ENCODE results near the gene BCL2. TPM values are rescaled to one million over a fixed set of nuclear protein-coding genes. Genes with fewer than 3 reads are reported as not detected.
A peak's percentile ranks its signal among the peaks of the same experiment; 100 is the strongest.

Gene BCL2
- total and polyA plus RNA-seq, 3 experiments from 2014 or later: 29.8 to 60.5 (median 58.9) TPM

DNA sequence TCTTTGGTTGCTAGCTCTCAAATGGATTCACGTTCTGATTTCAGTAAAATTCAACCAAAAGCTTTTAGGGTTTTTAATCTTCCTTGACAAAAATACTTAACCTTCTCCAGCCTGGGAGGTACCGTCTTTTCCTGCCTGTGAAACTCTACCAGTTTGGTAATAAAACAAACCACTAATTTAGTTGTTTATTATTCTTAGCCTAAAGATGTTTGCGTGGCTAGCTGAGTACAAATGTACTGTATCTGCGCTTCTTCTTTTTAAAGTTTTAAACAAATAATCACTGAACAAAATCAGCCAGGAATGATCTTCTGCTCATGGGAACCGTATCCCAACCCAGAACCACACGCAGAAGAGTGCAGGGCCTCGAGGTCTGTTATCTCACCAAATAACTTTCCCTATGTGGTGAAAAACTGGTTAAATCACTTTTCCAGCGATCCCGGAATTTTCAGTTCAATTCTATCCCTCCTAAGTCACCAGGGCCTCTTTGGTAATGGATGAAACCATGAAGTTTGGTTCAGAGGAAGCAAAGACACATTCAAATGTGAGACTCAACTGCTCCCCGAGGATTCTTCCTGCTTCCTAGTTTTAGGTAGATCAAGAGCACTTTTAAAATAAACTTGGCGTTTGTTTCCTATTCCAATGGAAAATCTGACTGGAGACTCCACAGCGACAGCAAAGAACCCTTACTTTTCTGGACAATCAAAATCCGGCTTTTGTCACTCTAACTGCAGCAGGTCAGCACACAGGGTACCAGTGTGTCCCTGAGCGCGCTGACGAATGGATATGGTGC is 36.1 kb downstream of the BCL2 start:
- CTCF ChIA-PET: interaction anchor here (6.7 kb wide), 1 partner anchor 35 kb away, joined by 25 read pairs; the partner anchor contains the start of gene BCL2
- peaks cover 29 to 43% (median 41%) of the 10 kb centered on the region in 3 donors for H3K4me1 Mint-ChIP-seq

DNA sequence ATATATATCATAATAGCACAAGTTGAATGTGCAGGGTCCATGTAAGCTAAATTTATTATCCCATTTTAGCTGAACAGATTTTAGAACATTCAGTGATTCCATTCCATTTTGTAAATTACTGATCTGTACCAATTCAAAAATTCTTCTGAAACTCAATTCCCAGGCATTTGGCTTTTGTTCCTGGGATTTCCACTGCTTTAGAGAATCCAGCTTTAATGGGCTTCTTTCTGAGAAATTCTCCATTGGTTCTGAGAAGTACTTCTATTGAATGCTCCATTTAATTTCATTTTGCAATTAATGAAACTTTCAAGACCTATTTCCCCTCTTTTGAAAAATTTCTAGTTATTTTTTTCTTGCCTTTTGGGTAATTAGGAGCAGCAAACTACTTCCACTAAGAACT is 36.8 kb downstream of the BCL2 start:
- Mint-ChIP-seq H3K4me1 (peaks cover 36 to 50% (median 48%) of the 10 kb centered on the region in 3 donors), H3K27ac (no peak overlapping the region), H3K4me3 (no peak overlapping the region), H3K36me3 (peaks cover 16 to 47% (median 17%) of the 10 kb centered on the region in 3 donors), H3K27me3 (no peaks in the 10 kb centered on the region), H3K9me3 (no peaks in the 10 kb centered on the region)
- Histone ChIP-seq H3K9me3 (ENCODE audit: low read length) (no peaks in the 10 kb centered on the region), H3K27ac (ENCODE audit: low read depth, low read length) (no peak overlapping the region), H3K36me3 (ENCODE audit: insufficient read depth, low read length) (peaks cover 10% of the 10 kb centered on the region), H3K4me3 (ENCODE audit: low read length) (no peak overlapping the region), H3K27me3 (ENCODE audit: insufficient read depth, low read length, poor library complexity, severe bottlenecking) (no peaks in the 10 kb centered on the region), H3K4me1 (ENCODE audit: insufficient read depth, low read length) (peaks cover 67% of the 10 kb centered on the region)
- CTCF ChIA-PET: interaction anchor here (1.1 to 2.2 kb wide), 2 partner anchors 15 to 128 kb away, joined by 4 to 6 read pairs; no protein-coding TSS in a partner anchor
- no peak for DNase-seq
- POLR2A ChIA-PET: interaction anchor here (1.6 kb wide), 1 partner anchor 10 kb away, joined by 5 read pairs; no protein-coding TSS in a partner anchor

More for the DNA sequence above, 36.1 kb downstream of the BCL2 start:
- Mint-ChIP-seq H3K27ac (peak overlapping the region in 2 of 8 donors; percentile 18 to 62), H3K4me3 (peak overlapping the region in 1 of 7 donors; percentile 32), H3K9me3 (no peaks in the 10 kb centered on the region), H3K27me3 (no peaks in the 10 kb centered on the region), H3K36me3 (peaks cover 10 to 44% (median 14%) of the 10 kb centered on the region in 3 donors)
- Histone ChIP-seq H3K4me1 (ENCODE audit: insufficient read depth, low read length) (peaks cover 67% of the 10 kb centered on the region), H3K27ac (ENCODE audit: low read depth, low read length) (no peak overlapping the region), H3K4me3 (ENCODE audit: low read length) (no peak overlapping the region), H3K27me3 (ENCODE audit: insufficient read depth, low read length, poor library complexity, severe bottlenecking) (no peaks in the 10 kb centered on the region), H3K9me3 (ENCODE audit: low read length) (no peaks in the 10 kb centered on the region), H3K36me3 (ENCODE audit: insufficient read depth, low read length) (peaks cover 10% of the 10 kb centered on the region)
- POLR2A ChIA-PET: interaction anchor here (1.6 kb wide), 1 partner anchor 9 kb away, joined by 5 read pairs; no protein-coding TSS in a partner anchor
- no peak for DNase-seq

DNA sequence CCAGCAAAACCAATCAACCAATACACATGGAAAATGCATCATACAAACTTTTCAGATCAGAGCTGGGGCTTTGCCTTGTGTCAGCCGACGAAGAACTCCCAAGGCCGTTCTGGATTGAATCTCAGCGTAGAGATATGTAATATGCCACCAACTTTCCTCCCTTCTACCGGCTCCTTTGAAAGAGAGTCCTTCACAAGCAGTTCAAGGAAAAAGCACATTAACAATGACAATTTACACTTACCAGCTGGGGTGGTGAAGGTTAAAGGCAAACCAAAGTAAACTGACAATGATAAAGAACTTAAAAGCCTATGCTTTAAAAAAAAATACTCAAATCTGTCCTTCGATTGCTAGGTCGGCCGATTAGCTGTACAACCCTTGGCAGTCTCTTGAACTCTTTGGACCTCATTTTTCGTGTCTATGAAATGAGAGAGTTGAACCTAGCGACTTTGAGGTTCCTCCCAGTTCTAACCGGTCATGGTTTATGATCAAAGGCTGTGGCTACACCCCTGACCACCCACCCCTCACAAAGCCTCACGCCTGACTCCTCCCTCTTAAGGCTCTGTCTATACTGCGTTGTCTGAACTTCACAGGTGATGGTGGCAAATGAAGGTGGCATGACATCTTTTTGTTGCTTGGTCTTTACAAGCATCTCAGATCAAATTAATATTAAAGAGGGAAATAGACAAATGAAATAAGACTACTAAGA is 46.2 kb downstream of the BCL2 start:
- Histone ChIP-seq H3K27ac (ENCODE audit: low read depth, low read length) (no peak overlapping the region), H3K4me1 (ENCODE audit: insufficient read depth, low read length) (peaks cover 56% of the 10 kb centered on the region), H3K36me3 (ENCODE audit: insufficient read depth, low read length) (no peaks in the 10 kb centered on the region), H3K4me3 (ENCODE audit: low read length) (no peak overlapping the region), H3K27me3 (ENCODE audit: insufficient read depth, low read length, poor library complexity, severe bottlenecking) (no peaks in the 10 kb centered on the region), H3K9me3 (ENCODE audit: low read length) (no peaks in the 10 kb centered on the region)
- ChIA-PET CTCF (interaction anchor here (1.8 kb wide), 1 partner anchor 32 kb away, joined by 4 read pairs; no protein-coding TSS in a partner anchor), POLR2A (no interaction called here)
- Mint-ChIP-seq H3K9me3 (no peaks in the 10 kb centered on the region), H3K36me3 (peaks cover 4 to 32% (median 13%) of the 10 kb centered on the region in 3 donors), H3K4me3 (peak overlapping the region in 3 of 7 donors; percentile 29 to 66 (median 38)), H3K27ac (peak overlapping the region in 4 of 8 donors; percentile 15 to 82 (median 44)), H3K27me3 (no peaks in the 10 kb centered on the region), H3K4me1 (peaks cover 56 to 91% (median 84%) of the 10 kb centered on the region in 3 donors)
- DNase-seq: no peak

DNA sequence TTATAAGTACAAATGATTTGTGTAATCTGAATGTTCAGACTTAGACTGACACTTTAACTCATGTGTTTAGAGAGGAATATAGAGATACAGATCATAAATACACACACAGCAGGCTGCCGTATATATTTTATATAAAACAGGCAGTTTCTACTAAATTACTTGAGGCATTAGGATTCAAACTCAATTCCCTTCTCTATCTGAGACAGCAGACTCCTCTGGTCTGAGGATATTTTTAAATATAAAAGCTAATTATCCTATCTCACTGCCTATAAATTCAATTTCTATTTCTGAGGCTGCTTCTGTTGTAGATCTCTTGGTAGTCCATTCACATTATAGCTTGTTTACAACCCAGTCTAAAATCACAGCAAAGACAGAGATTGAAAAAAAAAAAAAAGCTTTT is 46.9 kb downstream of the BCL2 start:
- Histone ChIP-seq H3K27me3 (ENCODE audit: insufficient read depth, low read length, poor library complexity, severe bottlenecking) (no peaks in the 10 kb centered on the region), H3K9me3 (ENCODE audit: low read length) (no peaks in the 10 kb centered on the region), H3K4me3 (ENCODE audit: low read length) (no peak overlapping the region), H3K36me3 (ENCODE audit: insufficient read depth, low read length) (no peaks in the 10 kb centered on the region), H3K27ac (ENCODE audit: low read depth, low read length) (no peak overlapping the region), H3K4me1 (ENCODE audit: insufficient read depth, low read length) (peaks cover 56% of the 10 kb centered on the region)
- no peak for DNase-seq
- Mint-ChIP-seq H3K27ac (peak overlapping the region in 3 of 8 donors; percentile 76 to 82 (median 80)), H3K36me3 (peaks cover 5 to 30% (median 8%) of the 10 kb centered on the region in 3 donors), H3K4me3 (no peak overlapping the region), H3K9me3 (no peaks in the 10 kb centered on the region), H3K27me3 (no peaks in the 10 kb centered on the region), H3K4me1 (peaks cover 57 to 91% (median 85%) of the 10 kb centered on the region in 3 donors)
- ChIA-PET CTCF (interaction anchor here (1.1 to 1.8 kb wide), 2 partner anchors 14 to 32 kb away, joined by 4 to 5 read pairs; no protein-coding TSS in a partner anchor), POLR2A (no interaction called here)

DNA sequence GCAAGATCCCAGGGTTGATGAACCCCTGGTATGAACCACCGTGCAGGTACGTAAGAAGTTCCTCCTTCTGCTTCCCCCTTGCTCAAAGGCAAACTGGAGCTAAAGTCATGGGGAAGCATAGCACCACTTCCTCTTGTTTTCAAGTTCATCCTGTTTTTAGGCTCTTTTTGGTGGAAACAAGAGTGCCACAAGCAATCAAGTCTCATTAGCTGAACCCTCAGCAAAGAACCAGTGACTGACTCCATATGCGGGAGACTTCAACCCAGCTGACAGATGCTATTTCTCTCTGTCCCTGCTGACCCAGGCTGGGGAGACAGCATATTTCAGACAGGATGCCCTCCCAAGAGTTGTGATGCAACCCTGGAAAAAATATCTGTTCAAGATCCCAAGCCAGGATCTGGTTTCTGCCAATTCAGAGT is 47.7 kb downstream of the BCL2 start:
- peaks cover 58 to 93% (median 88%) of the 10 kb centered on the region in 3 donors for H3K4me1 Mint-ChIP-seq
- H3K27me3 Mint-ChIP-seq: no peaks in the 10 kb centered on the region
- ChIA-PET POLR2A (no interaction called here), CTCF (interaction anchor here (1.1 to 1.8 kb wide), 3 partner anchors 13 to 46 kb away, joined by 4 to 7 read pairs (median 5); no protein-coding TSS in a partner anchor)
- no peak for DNase-seq
- Histone ChIP-seq H3K9me3 (ENCODE audit: low read length) (no peaks in the 10 kb centered on the region), H3K27ac (ENCODE audit: low read depth, low read length) (no peak overlapping the region), H3K27me3 (ENCODE audit: insufficient read depth, low read length, poor library complexity, severe bottlenecking) (no peaks in the 10 kb centered on the region), H3K36me3 (ENCODE audit: insufficient read depth, low read length) (no peaks in the 10 kb centered on the region), H3K4me1 (ENCODE audit: insufficient read depth, low read length) (peaks cover 56% of the 10 kb centered on the region), H3K4me3 (ENCODE audit: low read length) (no peak overlapping the region)
- no peaks in the 10 kb centered on the region for H3K9me3 Mint-ChIP-seq
- no peak overlapping the region for H3K4me3 Mint-ChIP-seq
- peaks cover 6 to 30% (median 8%) of the 10 kb centered on the region in 3 donors for H3K36me3 Mint-ChIP-seq
- peak overlapping the region in 6 of 8 donors; percentile 2 to 80 (median 58) for H3K27ac Mint-ChIP-seq

DNA sequence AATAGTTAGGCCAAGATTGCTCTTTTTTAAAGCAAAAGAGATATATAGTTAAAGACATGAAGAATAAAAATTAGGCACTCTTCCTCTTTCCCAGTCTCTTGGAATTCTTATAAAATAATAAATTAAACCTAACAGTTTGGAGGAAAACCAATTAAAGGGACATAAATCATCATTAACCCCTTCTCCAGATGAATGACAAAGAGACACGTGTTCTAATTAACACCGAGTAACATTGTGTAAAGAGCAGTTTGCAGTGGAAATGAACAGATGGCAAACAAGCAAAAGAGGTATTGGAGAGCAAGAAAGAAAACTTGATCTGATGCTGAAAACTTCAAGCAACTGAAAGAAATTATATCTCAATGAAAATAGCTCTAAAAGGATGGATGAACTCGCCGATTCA is 48.4 kb downstream of the BCL2 start:
- ChIA-PET CTCF (interaction anchor here (1.7 kb wide), 1 partner anchor 47 kb away, joined by 7 read pairs; no protein-coding TSS in a partner anchor), POLR2A (no interaction called here)
- no peak for DNase-seq
- Histone ChIP-seq H3K27ac (ENCODE audit: low read depth, low read length) (no peak overlapping the region), H3K27me3 (ENCODE audit: insufficient read depth, low read length, poor library complexity, severe bottlenecking) (no peaks in the 10 kb centered on the region), H3K4me1 (ENCODE audit: insufficient read depth, low read length) (peaks cover 58% of the 10 kb centered on the region), H3K36me3 (ENCODE audit: insufficient read depth, low read length) (no peaks in the 10 kb centered on the region), H3K4me3 (ENCODE audit: low read length) (no peak overlapping the region), H3K9me3 (ENCODE audit: low read length) (no peaks in the 10 kb centered on the region)
- Mint-ChIP-seq H3K9me3 (no peaks in the 10 kb centered on the region), H3K4me3 (no peak overlapping the region), H3K27me3 (no peaks in the 10 kb centered on the region), H3K4me1 (peaks cover 60 to 90% (median 88%) of the 10 kb centered on the region in 3 donors), H3K27ac (peak overlapping the region in 4 of 8 donors; percentile 17 to 66 (median 65)), H3K36me3 (peaks cover 3 to 30% (median 4%) of the 10 kb centered on the region in 3 donors)

DNA sequence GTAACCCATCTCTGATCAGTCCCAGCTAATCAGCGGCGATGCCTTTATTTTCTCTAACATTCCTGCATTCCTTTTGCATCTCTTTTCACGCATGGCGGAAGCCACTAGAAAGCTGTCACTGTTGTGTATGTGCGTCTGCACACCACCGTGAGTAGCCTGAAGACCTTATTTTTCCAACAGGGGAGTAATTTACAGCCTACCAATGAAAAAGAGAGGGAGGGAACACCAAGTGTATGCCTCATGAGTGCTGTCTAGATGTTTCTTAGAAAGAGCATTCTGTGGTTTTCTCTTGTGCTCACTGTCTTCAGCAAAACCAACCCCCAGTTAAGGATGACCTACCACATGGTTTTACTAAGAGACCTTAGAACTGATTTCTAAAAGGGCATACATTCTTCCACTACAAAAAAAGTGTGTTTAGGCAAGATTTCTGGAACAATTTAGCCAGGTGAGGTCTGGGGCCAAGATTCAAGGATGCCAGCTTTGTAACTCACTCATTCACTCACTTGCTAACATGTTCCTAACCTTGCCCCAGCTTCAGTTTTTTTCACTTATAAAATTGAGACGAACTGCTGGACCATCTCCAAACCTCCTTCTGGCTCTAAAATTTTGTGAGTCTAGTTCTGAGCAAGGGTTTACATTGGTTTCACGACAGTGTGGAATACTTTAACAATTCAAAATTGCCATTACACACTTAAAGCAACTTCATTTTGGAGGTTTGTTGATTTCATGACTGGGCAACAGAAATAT is 51.4 kb downstream of the BCL2 start:
- peak overlapping the region; percentile 3 to 95 (median 66) for H3K27ac Mint-ChIP-seq
- peak overlapping the region in 6 of 7 donors; percentile 13 to 76 (median 34) for H3K4me3 Mint-ChIP-seq
- Histone ChIP-seq H3K4me1 (ENCODE audit: insufficient read depth, low read length) (peaks cover 52% of the 10 kb centered on the region), H3K4me3 (ENCODE audit: low read length) (no peak overlapping the region), H3K27ac (ENCODE audit: low read depth, low read length) (no peak overlapping the region), H3K9me3 (ENCODE audit: low read length) (no peaks in the 10 kb centered on the region), H3K36me3 (ENCODE audit: insufficient read depth, low read length) (no peaks in the 10 kb centered on the region), H3K27me3 (ENCODE audit: insufficient read depth, low read length, poor library complexity, severe bottlenecking) (no peaks in the 10 kb centered on the region)
- no peaks in the 10 kb centered on the region for H3K27me3 Mint-ChIP-seq
- H3K9me3 Mint-ChIP-seq: no peaks in the 10 kb centered on the region
- CTCF ChIA-PET: interaction anchor here (0.7 to 1.7 kb wide), 4 partner anchors 20 to 55 kb away, joined by 3 to 6 read pairs (median 4); partner anchors contain the start of gene BCL2
- H3K36me3 Mint-ChIP-seq: peaks cover 0 to 27% (median 4%) of the 10 kb centered on the region in 3 donors
- peaks cover 54 to 91% (median 81%) of the 10 kb centered on the region in 3 donors for H3K4me1 Mint-ChIP-seq
- POLR2A ChIA-PET: interaction anchor here (0.5 to 1.2 kb wide), 2 partner anchors 16 to 25 kb away, joined by 3 read pairs; no protein-coding TSS in a partner anchor
- peak in 1 of 5 donors; percentile 16 for DNase-seq

Measured in CD8-positive, alpha-beta memory T cell (primary cell).